B cell (primary cell): ENCODE results near the gene PLA2G2D. TPM values are rescaled to one million over a fixed set of nuclear protein-coding genes. Genes with fewer than 3 reads are reported as not detected.

ENCODE experiments used
- ATAC-seq: fragments of 200-7000 bp; cut with Tn5 transposase; one replicate; pipeline ENCODE4 v1.10.0; 2021; ENCODE audit warnings: low read depth, mild to moderate bottlenecking, moderate number of reproducible peaks, moderate library complexity
- CTCF ChIA-PET: fragments of 350-600 bp; sonication (Branson Sonifier 250); formaldehyde crosslinking; loops from one replicate; lab custom pipeline; 2021; ENCODE audit warnings: antibody characterized with exemption, inconsistent platforms; lab: Charles Lee
- POLR2A ChIA-PET: fragments of 350-600 bp; sonication (Branson Sonifier 250); formaldehyde crosslinking; loops from one replicate; lab custom pipeline; 2021; ENCODE audit warnings: antibody characterized with exemption; lab: Charles Lee
- DNase-seq: peaks from one replicate; pipeline ENCODE4 v3.0.0; 2013
- H2AFZ ChIP-seq: 2 replicates; pipeline ENCODE4 v1.6.1; 2012; ENCODE audit warnings: mild to moderate bottlenecking, low read depth, low read length; ENCODE audit not compliant: insufficient read depth, poor library complexity, severe bottlenecking
- H3K27ac ChIP-seq, 2 donors: 1 replicate in 1 of 2; 2 replicates in 1 of 2; pipeline ENCODE4 v1.5.1; 2012 to 2013; ENCODE audit warnings: low read length in 2 of 2, mild to moderate bottlenecking in 2 of 2, moderate library complexity in 1 of 2
- H3K27me3 ChIP-seq, 4 experiments: fragments of 200-600 bp in 1 of 4; sonication (generic) in 1 of 4; replicated peaks in 1 of 4; 1 replicate in 2 of 4; 2 replicates in 2 of 4; pipeline versions ENCODE4 v1.6.1 to v1.7.0; 2013 to 2016; ENCODE audit warnings: low read length in 3 of 4, mild to moderate bottlenecking in 2 of 4, mixed read lengths in 1 of 4, moderate library complexity in 1 of 4; ENCODE audit not compliant: insufficient read depth in 4 of 4, control insufficient read depth in 3 of 4; ENCODE audit errors: control extremely low read depth in 1 of 4
- H3K36me3 ChIP-seq, 2 experiments: replicated peaks in 1 of 2; 1 replicate in 1 of 2; 2 replicates in 1 of 2; pipeline versions ENCODE4 v1.6.1 to v1.7.1; 2013; ENCODE audit warnings: low read length in 1 of 2; ENCODE audit not compliant: insufficient read depth in 2 of 2, control insufficient read depth in 1 of 2; ENCODE audit errors: control extremely low read depth in 1 of 2, extremely low read depth in 1 of 2
- H3K4me1 ChIP-seq, 2 donors: fragments of 200-600 bp in 1 of 2; sonication (generic) in 1 of 2; 1 replicate in 1 of 2; 2 replicates in 1 of 2; pipeline versions ENCODE4 v1.5.1 to v1.6.1; 2013 to 2017; ENCODE audit warnings: low read length in 2 of 2; ENCODE audit not compliant: control insufficient read depth in 2 of 2, insufficient read depth in 2 of 2
- H3K4me2 ChIP-seq: replicated peaks from 2 replicates; pipeline ENCODE3; 2012; ENCODE audit warnings: mild to moderate bottlenecking, low read depth, low read length; ENCODE audit not compliant: poor library complexity, severe bottlenecking
- H3K4me3 ChIP-seq, 5 experiments: fragments of 200-600 bp in 1 of 5; sonication (generic) in 1 of 5; 1 replicate in 3 of 5; 2 replicates in 2 of 5; pipeline versions ENCODE4 v1.5.1 to v1.7.0; 2011 to 2016; ENCODE audit warnings: low read length in 4 of 5, mild to moderate bottlenecking in 4 of 5, low read depth in 2 of 5, control low read depth in 1 of 5, moderate library complexity in 1 of 5; ENCODE audit not compliant: insufficient read depth in 1 of 5; ENCODE audit errors: control extremely low read depth in 1 of 5, extremely low read depth in 1 of 5
- H3K79me2 ChIP-seq: fragments of 200-600 bp; sonication (generic); one replicate; pipeline ENCODE4 v1.6.0; 2016; ENCODE audit warnings: low read length; ENCODE audit not compliant: control insufficient read depth, insufficient read depth
- H3K9ac ChIP-seq: fragments of 200-600 bp; sonication (generic); 2 replicates; pipeline ENCODE4 v1.6.1; 2017; ENCODE audit warnings: mild to moderate bottlenecking, low read length, moderate library complexity
- H3K9me3 ChIP-seq, 3 donors: one replicate each; pipeline versions ENCODE4 v1.6.1 to v1.7.1; 2013; ENCODE audit warnings: low read length in 2 of 3; ENCODE audit not compliant: control insufficient read depth in 2 of 3, insufficient read depth in 1 of 3; ENCODE audit errors: control extremely low read depth in 1 of 3
- H4K20me1 ChIP-seq: 2 replicates; pipeline ENCODE4 v1.6.0; 2012; ENCODE audit warnings: mild to moderate bottlenecking, low read length; ENCODE audit not compliant: insufficient read depth, control insufficient read depth, poor library complexity, severe bottlenecking
- H3K27ac Mint-ChIP-seq: one replicate; pipeline ENCODE4 v1.8.0; 2021; ENCODE audit warnings: mixed read lengths
- H3K27me3 Mint-ChIP-seq: one replicate; pipeline ENCODE4 v1.8.0; 2021; ENCODE audit warnings: mixed read lengths
- H3K4me1 Mint-ChIP-seq: one replicate; pipeline ENCODE4 v1.8.0; 2021; ENCODE audit warnings: mixed read lengths
- H3K4me3 Mint-ChIP-seq: one replicate; pipeline ENCODE4 v1.8.0; 2021; ENCODE audit warnings: mixed read lengths
- H3K9me3 Mint-ChIP-seq: one replicate; pipeline ENCODE4 v1.8.0; 2022; ENCODE audit warnings: mixed read lengths; ENCODE audit not compliant: insufficient read depth
- CTCF ChIP-seq: fragments of 200-600 bp; IDR thresholded peaks from one replicate; pipeline ENCODE4 v1.8.0; 2022; ENCODE audit warnings: antibody characterized with exemption, mild to moderate bottlenecking
- EZH2 ChIP-seq: IDR thresholded peaks from 2 replicates; pipeline ENCODE4 v1.6.1; 2012; ENCODE audit warnings: borderline replicate concordance, low read depth, mild to moderate bottlenecking, moderate library complexity, low read length; ENCODE audit not compliant: insufficient read depth, poor library complexity, severe bottlenecking
- WGBS: methylation state at CpG from one replicate; pipeline ENCODE4 v1.1.5; 2013; ENCODE audit warnings: missing lambda C conversion rate; ENCODE audit not compliant: insufficient coverage; 5-methylcytosine and 5-hydroxymethylcytosine counted together
- intact Hi-C: fragments of 100-400 bp; cut with micrococcal nuclease; formaldehyde crosslinking; loops from one replicate; pipeline ENCODE4 v1.10.0; 2022
- polyA plus RNA-seq: library from polyadenylated mRNA; depleted of rRNA; stranded (reverse); fragments of >200 nt; gene quantifications from 2 replicates; pipeline ENCODE4 v1.2.3, GENCODE V29; 2012
- total RNA-seq, 2 donors: library from RNA; stranded (reverse); fragments of 120-200 nt in 1 of 2; gene quantifications; 1 replicate in 1 of 2; 2 replicates in 1 of 2; pipeline versions ENCODE4 v1.2.3 to v1.2.4, GENCODE V29; 2013 to 2022

PLA2G2D gene
- total and polyA plus RNA-seq, 2 donors (not counting 1 experiment from before 2014, with no cell fraction given), result 2.3 to 2.8 TPM

GRCh38 chr1:20105856-20106255 lies 13.5 kb downstream of the PLA2G2D start:
- WGBS, result 86% methylated on average over 1 of the region's 1 CpG
- Mint-ChIP-seq H3K4me1 (peaks cover 3% of the 10 kb centered on the region), H3K27ac (no peak overlapping the region), H3K27me3 (peaks cover 8% of the 10 kb centered on the region), H3K9me3 (no peaks in the 10 kb centered on the region), H3K4me3 (no peak overlapping the region)
- no peak overlapping the region for H2AFZ ChIP-seq
- no peak overlapping the region for H3K27ac ChIP-seq
- H3K4me3 ChIP-seq, result no peak overlapping the region
- H3K36me3 ChIP-seq, result no peaks in the 10 kb centered on the region
- H3K4me2 ChIP-seq, result no peak overlapping the region
- no peak overlapping the region for H3K9ac ChIP-seq
- no peaks in the 10 kb centered on the region for H3K9me3 ChIP-seq
- peaks cover 3 to 6% of the 10 kb centered on the region in 2 donors for H3K4me1 ChIP-seq
- POLR2A ChIA-PET, result no interaction called here
- TF ChIP-seq EZH2, result no peak
- TF ChIP-seq CTCF, result no peak
- no peaks in the 10 kb centered on the region for H3K79me2 ChIP-seq
- H3K27me3 ChIP-seq, result peaks cover 0 to 8% (median 0%) of the 10 kb centered on the region in 4 experiments
- ATAC-seq (no peak), DNase-seq (no peak)
- CTCF ChIA-PET, result interaction anchor here (0.9 kb wide), 1 partner anchor 388 kb away, joined by 4 read pairs; no protein-coding TSS in a partner anchor
- H4K20me1 ChIP-seq, result no peaks in the 10 kb centered on the region
- intact Hi-C loops, result no loop called here

GRCh38 chr1:20102875-20103274 lies 16.5 kb downstream of the PLA2G2D start:
- H3K27ac Mint-ChIP-seq, result no peak overlapping the region
- no peaks in the 10 kb centered on the region for H3K36me3 ChIP-seq
- DNase-seq (no peak), ATAC-seq (no peak)
- H3K79me2 ChIP-seq, result no peaks in the 10 kb centered on the region
- no CpG with 5 or more reads among the region's 1 CpG for WGBS
- ChIA-PET POLR2A (no interaction called here), CTCF (interaction anchor here (1.1 to 8.8 kb wide), 4 partner anchors 9 to 50 kb away, joined by 3 to 105 read pairs (median 3); no protein-coding TSS in a partner anchor)
- H3K4me1 Mint-ChIP-seq, result peaks cover 3% of the 10 kb centered on the region
- peaks cover 3% of the 10 kb centered on the region for H3K27me3 Mint-ChIP-seq
- H3K9me3 ChIP-seq, result no peaks in the 10 kb centered on the region
- no peaks in the 10 kb centered on the region for H3K27me3 ChIP-seq
- H3K4me1 ChIP-seq, result peaks cover 5 to 8% of the 10 kb centered on the region in 2 donors
- no peak overlapping the region for H3K4me2 ChIP-seq
- H3K27ac ChIP-seq, result no peak overlapping the region
- intact Hi-C loops, result no loop called here
- H3K9me3 Mint-ChIP-seq, result no peaks in the 10 kb centered on the region
- H3K4me3 Mint-ChIP-seq, result no peak overlapping the region
- no peak overlapping the region for H3K4me3 ChIP-seq
- no peak for TF ChIP-seq EZH2
- TF ChIP-seq CTCF, result no peak
- no peaks in the 10 kb centered on the region for H4K20me1 ChIP-seq
- H2AFZ ChIP-seq, result no peak overlapping the region
- H3K9ac ChIP-seq, result no peak overlapping the region
